HG02642 (cell line): Measurements from ENCODE around the gene SLC35G4.
"Not testable (repeated sequence)": the region's sequence is repeated elsewhere in the genome, so short reads cannot be mapped to it uniquely, and the experiment has no call there.

Experiments
- ATAC-seq: cut with Tn5 transposase; IDR thresholded peaks from one replicate; pipeline ENCODE4 v1.9.1; 2021; ENCODE audit warnings: mild to moderate bottlenecking; ENCODE audit not compliant: unreplicated experiment, poor library complexity

SLC35G4 gene

GRCh38 chr18:11609488-11609887 lies at the start of gene SLC35G4:
SLC35G4 (plus strand) TSS chr18:11609596; CDS start chr18:11609596, 0 bp downstream.
- ATAC-seq: not testable (repeated sequence)

- no peak for ATAC-seq
Measured at GRCh38 chr18:11561293-11561692, 48.1 kb upstream of the SLC35G4 start.

- no peak for ATAC-seq
Measured at GRCh38 chr18:11565716-11566115, 43.7 kb upstream of the SLC35G4 start.

- ATAC-seq: no peak
Measured at GRCh38 chr18:11566236-11566965, 43.0 kb upstream of the SLC35G4 start.

GRCh38 chr18:11567396-11567795 lies 42.0 kb upstream of the SLC35G4 start:
- ATAC-seq: no peak

- no peak for ATAC-seq
Measured at GRCh38 chr18:11570073-11570588, 39.3 kb upstream of the SLC35G4 start.

GRCh38 chr18:11570769-11571412 lies 38.5 kb upstream of the SLC35G4 start:
- ATAC-seq: no peak

- ATAC-seq: no peak
Measured at GRCh38 chr18:11572201-11572600, 37.2 kb upstream of the SLC35G4 start.

- ATAC-seq: no peak
Measured at GRCh38 chr18:11574545-11574944, 34.9 kb upstream of the SLC35G4 start.

GRCh38 chr18:11577271-11578112 lies 31.9 kb upstream of the SLC35G4 start:
- no peak for ATAC-seq

GRCh38 chr18:11578799-11579198 lies 30.6 kb upstream of the SLC35G4 start:
- ATAC-seq: no peak

GRCh38 chr18:11579916-11580315 lies 29.5 kb upstream of the SLC35G4 start:
- no peak for ATAC-seq

GRCh38 chr18:11581286-11581685 lies 28.1 kb upstream of the SLC35G4 start:
- ATAC-seq: no peak

- ATAC-seq: no peak
Measured at GRCh38 chr18:11585596-11585995, 23.8 kb upstream of the SLC35G4 start.

- no peak for ATAC-seq
Measured at GRCh38 chr18:11586896-11587295, 22.5 kb upstream of the SLC35G4 start.

GRCh38 chr18:11587432-11587831 lies 22.0 kb upstream of the SLC35G4 start:
- ATAC-seq: no peak

GRCh38 chr18:11587846-11588245 lies 21.6 kb upstream of the SLC35G4 start:
- ATAC-seq: no peak

GRCh38 chr18:11591957-11592356 lies 17.4 kb upstream of the SLC35G4 start:
- ATAC-seq: no peak

- ATAC-seq: no peak
Measured at GRCh38 chr18:11600321-11600720, 9.1 kb upstream of the SLC35G4 start.

- ATAC-seq: no peak
Measured at GRCh38 chr18:11607906-11608305, 1.5 kb upstream of the SLC35G4 start.

- ATAC-seq: not testable (repeated sequence)
Measured at GRCh38 chr18:11608618-11609017, 778 bp upstream of the SLC35G4 start.
